ENCODE data around the gene ANKRD27.
A peak's percentile ranks its signal among the peaks of the same experiment; 100 is the strongest.
"Not testable (repeated sequence)": the region's sequence is repeated elsewhere in the genome, so short reads cannot be mapped to it uniquely, and the experiment has no call there.

ANKRD27 gene

GRCh38 chr19:32652894-32653598 is 21.9 kb downstream of the ANKRD27 start:
- H3K4me3 Mint-ChIP-seq, result no peak overlapping the region
- no peak overlapping the region for H3K27ac Mint-ChIP-seq
- peaks cover 7% of the 10 kb centered on the region for H3K36me3 Mint-ChIP-seq (ENCODE audit: low read depth)
- H3K27me3 Mint-ChIP-seq (ENCODE audit: low read depth), result no peaks in the 10 kb centered on the region
- no peaks in the 10 kb centered on the region for H3K4me1 Mint-ChIP-seq (ENCODE audit: low read depth)
- no peaks in the 10 kb centered on the region for H3K9me3 Mint-ChIP-seq

GRCh38 chr19:32652331-32652730 is 22.6 kb downstream of the ANKRD27 start:
- not testable (repeated sequence) for H3K9me3 Mint-ChIP-seq; H3K4me1 Mint-ChIP-seq (ENCODE audit: low read depth); H3K27ac Mint-ChIP-seq; H3K27me3 Mint-ChIP-seq (ENCODE audit: low read depth); H3K4me3 Mint-ChIP-seq
- H3K36me3 Mint-ChIP-seq (ENCODE audit: low read depth), result peaks cover 10% of the 10 kb centered on the region

DNA sequence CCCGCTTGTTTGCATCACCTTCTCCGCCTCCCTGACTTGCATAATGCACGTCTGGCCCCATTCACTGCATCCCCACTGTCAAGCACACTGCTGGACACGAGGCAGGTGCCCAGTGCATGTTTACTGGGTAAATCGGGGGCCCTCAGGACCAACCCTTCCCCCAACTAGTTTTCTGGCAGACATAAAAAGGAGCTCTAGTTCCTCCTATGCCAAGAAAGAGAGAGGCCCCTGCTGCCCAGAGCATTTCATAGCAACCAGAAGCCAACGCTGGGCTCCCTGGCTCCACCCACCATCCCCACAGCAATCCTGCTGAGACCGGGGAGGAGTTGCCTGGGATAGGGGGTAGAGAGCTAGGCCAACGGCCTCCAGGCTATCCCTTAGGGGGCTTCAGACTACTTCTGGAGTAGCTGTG is 23.2 kb downstream of the ANKRD27 start:
- H3K36me3 Mint-ChIP-seq (ENCODE audit: low read depth), result peaks cover 14% of the 10 kb centered on the region
- H3K27ac Mint-ChIP-seq, result no peak overlapping the region
- H3K27me3 Mint-ChIP-seq (ENCODE audit: low read depth), result no peaks in the 10 kb centered on the region
- no peak overlapping the region for H3K4me3 Mint-ChIP-seq
- peaks cover 4% of the 10 kb centered on the region for H3K4me1 Mint-ChIP-seq (ENCODE audit: low read depth)
- H3K9me3 Mint-ChIP-seq, result no peaks in the 10 kb centered on the region

- Mint-ChIP-seq H3K36me3 (ENCODE audit: low read depth) (peaks cover 14% of the 10 kb centered on the region), H3K27me3 (ENCODE audit: low read depth) (no peaks in the 10 kb centered on the region), H3K9me3 (no peaks in the 10 kb centered on the region), H3K4me1 (ENCODE audit: low read depth) (peaks cover 4% of the 10 kb centered on the region), H3K4me3 (no peak overlapping the region), H3K27ac (no peak overlapping the region)
Measured at GRCh38 chr19:32650671-32651070, 24.3 kb downstream of the ANKRD27 start.

DNA sequence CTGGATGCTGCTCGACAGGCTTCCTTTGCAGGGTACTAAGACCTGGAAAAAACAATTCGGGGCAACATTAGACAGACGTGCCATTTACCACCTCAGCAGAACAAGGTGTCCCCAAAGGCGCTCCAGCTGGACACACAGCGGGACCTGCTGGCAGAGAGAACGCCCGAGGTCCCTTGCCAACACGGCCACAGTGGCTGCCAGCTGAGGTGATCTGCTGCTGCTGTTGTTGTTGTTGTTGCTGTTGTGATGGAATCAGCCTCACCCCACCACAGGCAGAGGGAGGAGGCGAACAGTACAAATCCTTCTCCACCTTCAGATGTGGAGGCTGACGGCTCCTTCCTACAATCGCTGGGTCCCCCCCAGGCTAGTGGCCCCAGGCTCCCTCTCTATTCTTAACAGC is 25.2 kb downstream of the ANKRD27 start:
- H3K4me3 Mint-ChIP-seq, result no peak overlapping the region
- no peaks in the 10 kb centered on the region for H3K9me3 Mint-ChIP-seq
- peaks cover 4% of the 10 kb centered on the region for H3K4me1 Mint-ChIP-seq (ENCODE audit: low read depth)
- peaks cover 14% of the 10 kb centered on the region for H3K36me3 Mint-ChIP-seq (ENCODE audit: low read depth)
- H3K27me3 Mint-ChIP-seq (ENCODE audit: low read depth), result no peaks in the 10 kb centered on the region
- H3K27ac Mint-ChIP-seq, result no peak overlapping the region

GRCh38 chr19:32647361-32647760 is 27.6 kb downstream of the ANKRD27 start:
- Mint-ChIP-seq H3K9me3 (no peaks in the 10 kb centered on the region), H3K36me3 (ENCODE audit: low read depth) (peaks cover 23% of the 10 kb centered on the region), H3K27me3 (ENCODE audit: low read depth) (no peaks in the 10 kb centered on the region), H3K27ac (no peak overlapping the region), H3K4me1 (ENCODE audit: low read depth) (peaks cover 18% of the 10 kb centered on the region), H3K4me3 (no peak overlapping the region)

GRCh38 chr19:32646556-32646955 is 28.4 kb downstream of the ANKRD27 start:
- Mint-ChIP-seq H3K27ac (peak overlapping the region; percentile 49), H3K4me1 (ENCODE audit: low read depth) (peaks cover 22% of the 10 kb centered on the region), H3K36me3 (ENCODE audit: low read depth) (peaks cover 30% of the 10 kb centered on the region), H3K4me3 (no peak overlapping the region), H3K9me3 (no peaks in the 10 kb centered on the region), H3K27me3 (ENCODE audit: low read depth) (no peaks in the 10 kb centered on the region)

GRCh38 chr19:32642771-32643170 is 32.2 kb downstream of the ANKRD27 start:
- H3K4me1 Mint-ChIP-seq (ENCODE audit: low read depth), result peaks cover 22% of the 10 kb centered on the region
- H3K27ac Mint-ChIP-seq, result no peak overlapping the region
- peaks cover 35% of the 10 kb centered on the region for H3K36me3 Mint-ChIP-seq (ENCODE audit: low read depth)
- no peak overlapping the region for H3K4me3 Mint-ChIP-seq
- no peaks in the 10 kb centered on the region for H3K27me3 Mint-ChIP-seq (ENCODE audit: low read depth)
- no peaks in the 10 kb centered on the region for H3K9me3 Mint-ChIP-seq

GRCh38 chr19:32638625-32639024 is 36.4 kb downstream of the ANKRD27 start:
- Mint-ChIP-seq H3K27ac (no peak overlapping the region), H3K4me3 (no peak overlapping the region), H3K4me1 (ENCODE audit: low read depth) (peaks cover 14% of the 10 kb centered on the region), H3K36me3 (ENCODE audit: low read depth) (peaks cover 29% of the 10 kb centered on the region), H3K9me3 (no peaks in the 10 kb centered on the region), H3K27me3 (ENCODE audit: low read depth) (no peaks in the 10 kb centered on the region)

DNA sequence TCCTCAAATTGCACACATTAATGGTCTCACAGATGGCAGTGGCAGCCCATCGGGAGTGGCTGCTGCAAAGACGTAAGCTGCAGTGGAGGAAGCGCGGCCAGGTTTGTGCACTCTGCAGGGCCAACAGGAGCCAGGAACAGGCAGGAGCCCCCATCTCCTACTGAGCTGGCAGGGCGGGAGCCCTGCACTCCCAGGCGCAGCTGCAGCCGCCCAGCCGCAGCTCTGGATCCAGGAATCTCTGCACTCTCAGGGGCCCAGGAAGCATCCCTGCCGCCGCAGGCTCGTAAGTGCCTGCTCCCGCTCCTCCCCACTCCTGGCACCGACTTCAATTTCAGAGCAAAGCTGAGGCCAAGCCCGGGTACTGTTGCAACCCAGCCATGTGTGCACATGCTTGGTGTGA is 37.5 kb downstream of the ANKRD27 start:
- Mint-ChIP-seq H3K36me3 (ENCODE audit: low read depth) (peaks cover 19% of the 10 kb centered on the region), H3K27me3 (ENCODE audit: low read depth) (no peaks in the 10 kb centered on the region), H3K9me3 (no peaks in the 10 kb centered on the region), H3K4me1 (ENCODE audit: low read depth) (peaks cover 4% of the 10 kb centered on the region), H3K4me3 (no peak overlapping the region), H3K27ac (no peak overlapping the region)

DNA sequence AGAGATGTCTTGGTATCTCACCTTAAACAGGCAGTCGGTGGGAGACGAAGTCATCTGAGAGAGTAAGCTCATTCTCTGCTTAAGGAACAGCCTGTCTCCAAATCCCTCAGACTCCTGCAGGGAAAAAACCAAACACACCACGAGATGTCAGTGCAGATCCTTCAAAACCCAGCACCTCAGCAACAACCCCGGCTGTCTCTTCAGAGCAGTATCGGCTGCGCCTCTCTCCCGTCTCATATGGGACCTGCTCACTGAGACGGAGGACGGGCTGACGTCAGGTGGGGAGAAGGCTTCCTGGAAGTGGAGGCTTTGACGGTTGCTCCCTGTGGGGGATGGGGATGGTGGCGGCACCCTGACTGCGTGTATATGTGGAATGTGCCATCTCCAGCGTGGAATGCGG is 43.6 kb downstream of the ANKRD27 start:
- H3K4me1 Mint-ChIP-seq (ENCODE audit: low read depth), result no peaks in the 10 kb centered on the region
- no peak overlapping the region for H3K27ac Mint-ChIP-seq
- H3K4me3 Mint-ChIP-seq, result no peak overlapping the region
- peaks cover 3% of the 10 kb centered on the region for H3K36me3 Mint-ChIP-seq (ENCODE audit: low read depth)
- no peaks in the 10 kb centered on the region for H3K27me3 Mint-ChIP-seq (ENCODE audit: low read depth)
- H3K9me3 Mint-ChIP-seq, result no peaks in the 10 kb centered on the region

- no peaks in the 10 kb centered on the region for H3K27me3 Mint-ChIP-seq (ENCODE audit: low read depth)
- H3K36me3 Mint-ChIP-seq (ENCODE audit: low read depth), result peaks cover 3% of the 10 kb centered on the region
- H3K27ac Mint-ChIP-seq, result no peak overlapping the region
- H3K9me3 Mint-ChIP-seq, result no peaks in the 10 kb centered on the region
- no peak overlapping the region for H3K4me3 Mint-ChIP-seq
- H3K4me1 Mint-ChIP-seq (ENCODE audit: low read depth), result no peaks in the 10 kb centered on the region
Measured at GRCh38 chr19:32630338-32630737, 44.6 kb downstream of the ANKRD27 start.

GRCh38 chr19:32627714-32628270 is 47.2 kb downstream of the ANKRD27 start:
- Mint-ChIP-seq H3K27ac (no peak overlapping the region), H3K27me3 (ENCODE audit: low read depth) (no peaks in the 10 kb centered on the region), H3K36me3 (ENCODE audit: low read depth) (peaks cover 6% of the 10 kb centered on the region), H3K9me3 (no peaks in the 10 kb centered on the region), H3K4me1 (ENCODE audit: low read depth) (no peaks in the 10 kb centered on the region), H3K4me3 (no peak overlapping the region)

- Mint-ChIP-seq H3K4me1 (ENCODE audit: low read depth) (no peaks in the 10 kb centered on the region), H3K36me3 (ENCODE audit: low read depth) (peaks cover 12% of the 10 kb centered on the region), H3K9me3 (no peaks in the 10 kb centered on the region), H3K27me3 (ENCODE audit: low read depth) (no peaks in the 10 kb centered on the region), H3K27ac (no peak overlapping the region), H3K4me3 (no peak overlapping the region)
Measured at GRCh38 chr19:32626969-32627368, 48.0 kb downstream of the ANKRD27 start.

DNA sequence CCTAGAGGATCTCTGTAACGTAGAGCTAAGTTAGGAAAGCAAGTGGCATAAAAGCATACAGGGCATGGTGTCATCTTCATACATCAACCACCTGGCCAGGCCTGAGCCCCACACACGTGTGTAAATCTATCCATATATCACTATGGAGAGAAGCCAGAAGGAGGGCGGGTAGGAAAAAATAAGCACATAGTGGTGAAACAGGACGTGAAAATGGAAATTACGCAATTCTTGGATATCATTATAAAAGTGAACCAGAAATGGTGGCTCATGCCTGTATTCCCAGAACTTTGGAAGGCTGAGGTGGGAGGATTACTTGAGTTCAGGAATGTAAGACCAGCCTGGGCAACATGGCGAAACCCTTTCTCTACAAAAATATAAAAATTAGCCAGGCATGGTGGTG is 50.6 kb downstream of the ANKRD27 start:
- Mint-ChIP-seq H3K9me3 (no peaks in the 10 kb centered on the region), H3K4me3 (no peak overlapping the region), H3K27me3 (ENCODE audit: low read depth) (no peaks in the 10 kb centered on the region), H3K27ac (no peak overlapping the region), H3K36me3 (ENCODE audit: low read depth) (peaks cover 16% of the 10 kb centered on the region), H3K4me1 (ENCODE audit: low read depth) (no peaks in the 10 kb centered on the region)

Measured in T-helper 1 cell treated with Interleukin-12 subunit alpha and Interleukin-12 subunit beta and Interleukin-4 antibody, amounts not matched to agents 30 μg/mL and 1 μg/mL, for 36 hours (primary cell).